Left lung (tissue), 10 donors: ENCODE results near the gene POLG. TPM values are rescaled to one million over a fixed set of nuclear protein-coding genes. Genes with fewer than 3 reads are reported as not detected.

Experiments
- ATAC-seq: fragments of 200-7000 bp; cut with Tn5 transposase; one replicate; pipeline ENCODE4 v1.9.1; 2020; ENCODE audit warnings: moderate library complexity
- DNase-seq, 4 donors: peaks; one replicate each; pipeline ENCODE4 v3.0.0-alpha.2; 2013 to 2020
- H3K27ac ChIP-seq, 2 donors: fragments of 200-600 bp; sonication (generic) in 1 of 2; one replicate each; pipeline versions ENCODE4 v1.5.0 to v1.8.0; 2020 to 2021
- H3K27me3 ChIP-seq, 2 donors: fragments of 200-600 bp; sonication (generic) in 1 of 2; one replicate each; pipeline versions ENCODE4 v1.5.0 to v1.8.0; 2020 to 2021
- H3K36me3 ChIP-seq, 2 donors: fragments of 200-600 bp; sonication (generic) in 1 of 2; one replicate each; pipeline versions ENCODE4 v1.5.0 to v1.8.0; 2020 to 2021
- H3K4me1 ChIP-seq, 2 donors: fragments of 200-600 bp; one replicate each; pipeline ENCODE4 v1.8.0; 2021
- H3K4me3 ChIP-seq, 2 donors: fragments of 200-600 bp; sonication (generic) in 1 of 2; one replicate each; pipeline versions ENCODE4 v1.5.0 to v1.8.0; 2020 to 2021; ENCODE audit warnings: mild to moderate bottlenecking in 1 of 2
- H3K9me3 ChIP-seq, 2 donors: fragments of 200-600 bp; sonication (generic) in 1 of 2; one replicate each; pipeline versions ENCODE4 v1.5.0 to v1.8.0; 2020 to 2021
- intact Hi-C, 2 donors: fragments of 100-400 bp; cut with DNase I; formaldehyde crosslinking; loops; one replicate each; pipeline versions ENCODE4 v1.11.2 to v1.14.2; 2022
- polyA plus RNA-seq, 6 donors: library from polyadenylated mRNA; unstranded; fragments of 120-200 nt; gene quantifications; one replicate each; pipeline ENCODE4 v1.2.1, GENCODE V29; 2013; ENCODE audit not compliant: insufficient read length in 6 of 6
- total RNA-seq, 2 donors: library from RNA; stranded (reverse); fragmentation: NEBNext Ultra II Directional; extraction: Animal tissue kit (Norgen Biotek cat#: 25700); gene quantifications; one replicate each; pipeline ENCODE4 v1.2.1, GENCODE V29; 2021
- TF ChIP-seq, protein P1 (sequence below), 2 donors: fragments of 200-600 bp; sonication (generic) in 1 of 2; IDR thresholded peaks; one replicate each; pipeline versions ENCODE4 v1.5.0 to v1.8.0; 2021; ENCODE audit warnings: antibody characterized with exemption in 2 of 2
- donor health status: DM: no; HTN: yes; CAD: no.
- donor health status: DM: no; HTN: no; CAD: no.

Gene POLG
- total and polyA plus RNA-seq, 8 donors: 52.4 to 71.5 (median 55.1) TPM

DNA sequence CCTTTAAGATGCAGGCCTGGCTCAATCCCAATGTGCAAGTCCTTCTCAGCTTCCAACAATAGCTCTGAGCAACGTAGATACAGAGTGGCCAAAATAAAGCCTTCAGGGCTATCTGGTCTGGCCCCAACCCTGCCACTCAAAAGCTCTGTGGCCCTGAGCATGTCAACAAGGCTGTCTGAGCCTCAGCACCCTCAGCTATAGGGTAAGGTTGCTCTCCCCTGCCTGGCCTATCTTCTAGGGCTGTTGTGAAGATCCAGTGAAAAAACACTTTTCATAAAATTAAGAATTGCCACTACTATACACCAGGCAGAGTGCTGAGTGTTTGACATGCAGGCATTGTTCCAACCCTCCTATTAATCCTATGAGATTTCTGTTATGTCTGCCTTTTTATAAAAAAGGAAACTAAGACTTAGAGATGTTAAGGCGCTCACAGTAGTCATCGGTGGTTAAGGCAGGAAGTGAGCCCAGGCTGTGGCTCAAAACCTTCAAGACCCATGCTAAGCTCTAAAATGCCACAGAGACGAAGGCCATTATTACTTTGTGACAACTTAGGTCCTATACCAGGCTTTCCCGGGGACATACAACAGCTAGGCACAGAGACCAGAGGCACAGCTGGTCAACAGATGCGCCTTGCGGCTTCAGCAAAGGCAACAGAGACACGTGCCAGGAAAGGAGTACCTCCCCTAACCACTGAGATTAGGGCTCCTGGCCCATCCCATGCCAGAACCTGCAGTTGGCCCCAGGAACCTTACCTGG, 5.1 kb downstream of the POLG start:
- Histone ChIP-seq H3K4me1 (peaks cover 30 to 45% of the 10 kb centered on the region in 2 donors), H3K4me3 (no peak overlapping the region), H3K36me3 (peaks cover 0 to 88% of the 10 kb centered on the region in 2 donors), H3K27me3 (no peaks in the 10 kb centered on the region), H3K27ac (no peak overlapping the region), H3K9me3 (no peaks in the 10 kb centered on the region)
- TF ChIP-seq, protein P1, sequence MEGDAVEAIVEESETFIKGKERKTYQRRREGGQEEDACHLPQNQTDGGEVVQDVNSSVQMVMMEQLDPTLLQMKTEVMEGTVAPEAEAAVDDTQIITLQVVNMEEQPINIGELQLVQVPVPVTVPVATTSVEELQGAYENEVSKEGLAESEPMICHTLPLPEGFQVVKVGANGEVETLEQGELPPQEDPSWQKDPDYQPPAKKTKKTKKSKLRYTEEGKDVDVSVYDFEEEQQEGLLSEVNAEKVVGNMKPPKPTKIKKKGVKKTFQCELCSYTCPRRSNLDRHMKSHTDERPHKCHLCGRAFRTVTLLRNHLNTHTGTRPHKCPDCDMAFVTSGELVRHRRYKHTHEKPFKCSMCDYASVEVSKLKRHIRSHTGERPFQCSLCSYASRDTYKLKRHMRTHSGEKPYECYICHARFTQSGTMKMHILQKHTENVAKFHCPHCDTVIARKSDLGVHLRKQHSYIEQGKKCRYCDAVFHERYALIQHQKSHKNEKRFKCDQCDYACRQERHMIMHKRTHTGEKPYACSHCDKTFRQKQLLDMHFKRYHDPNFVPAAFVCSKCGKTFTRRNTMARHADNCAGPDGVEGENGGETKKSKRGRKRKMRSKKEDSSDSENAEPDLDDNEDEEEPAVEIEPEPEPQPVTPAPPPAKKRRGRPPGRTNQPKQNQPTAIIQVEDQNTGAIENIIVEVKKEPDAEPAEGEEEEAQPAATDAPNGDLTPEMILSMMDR (IDR thresholded peaks at IDR 0.05): no peak
- intact Hi-C loops: no loop called here
- ATAC-seq (no peak), DNase-seq (no peak)

DNA sequence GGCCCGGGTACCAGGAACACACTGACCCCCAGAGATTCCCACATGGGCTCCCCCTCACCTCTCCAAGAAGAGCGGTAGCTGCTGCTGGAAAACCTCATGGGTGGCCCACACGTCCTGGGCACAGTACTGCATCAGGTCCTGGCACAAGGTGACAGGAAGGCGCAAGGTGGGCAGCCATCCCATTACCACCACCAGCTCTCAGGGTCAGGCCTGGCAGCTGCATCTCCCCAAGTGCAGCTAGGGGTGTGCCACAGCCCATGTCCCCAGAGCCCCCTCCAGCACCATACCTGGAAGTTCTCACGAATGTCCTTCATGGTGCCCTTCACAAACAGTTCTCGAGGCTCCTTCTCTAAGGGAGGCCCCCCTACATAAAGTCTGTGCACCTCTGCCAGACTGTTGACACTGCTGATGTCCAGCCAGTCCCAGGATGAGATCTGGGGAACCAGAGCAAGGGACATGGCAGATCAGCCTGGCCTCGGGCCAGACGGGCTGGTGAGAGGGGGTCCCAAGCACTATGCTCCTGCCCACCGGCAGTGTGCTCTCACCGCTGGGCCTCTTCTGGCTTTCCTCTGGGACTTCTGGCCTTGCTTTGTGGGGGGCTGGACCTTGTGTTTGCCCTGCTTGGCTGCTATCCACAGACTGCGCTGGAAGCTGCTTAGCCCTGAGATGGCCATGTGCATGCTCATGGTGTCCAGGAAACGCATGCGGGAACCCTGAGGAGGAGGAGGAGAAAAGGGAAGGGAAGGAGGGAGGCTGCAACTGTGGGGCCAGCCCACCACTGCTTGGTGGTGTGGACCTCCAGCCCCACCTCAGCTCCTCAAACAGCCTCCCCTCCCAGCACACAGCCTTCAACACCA, 6.0 kb downstream of the POLG start:
- ATAC-seq (no peak), DNase-seq (no peak)
- Histone ChIP-seq H3K4me1 (peaks cover 25 to 41% of the 10 kb centered on the region in 2 donors), H3K27me3 (no peaks in the 10 kb centered on the region), H3K9me3 (no peaks in the 10 kb centered on the region), H3K27ac (no peak overlapping the region), H3K4me3 (no peak overlapping the region), H3K36me3 (peaks cover 0 to 97% of the 10 kb centered on the region in 2 donors)
- intact Hi-C loops: no loop called here
- TF ChIP-seq, protein P1 (IDR thresholded peaks at IDR 0.05): no peak

DNA sequence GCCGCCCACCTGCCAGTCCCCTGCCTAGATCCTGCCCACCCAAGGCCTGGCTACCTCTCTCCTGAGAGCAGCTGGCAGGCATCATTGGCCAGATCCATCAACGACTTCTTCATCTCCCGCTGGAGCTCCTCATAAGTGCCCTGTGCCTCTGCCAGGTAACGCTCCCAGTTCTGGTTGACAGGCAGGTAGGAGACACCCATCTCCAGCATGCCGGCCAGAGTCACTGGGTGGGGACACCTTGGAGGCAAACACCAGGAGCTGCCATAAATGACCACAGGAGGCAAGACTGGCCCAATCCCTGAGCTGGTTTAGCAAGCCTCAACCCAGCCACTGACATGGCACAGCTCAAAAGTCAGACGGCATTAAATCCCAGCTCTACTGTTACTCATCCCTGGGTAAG, 7.5 kb downstream of the POLG start:
- intact Hi-C loops: no loop called here
- Histone ChIP-seq H3K4me3 (no peak overlapping the region), H3K4me1 (peaks cover 10 to 26% of the 10 kb centered on the region in 2 donors), H3K27me3 (no peaks in the 10 kb centered on the region), H3K9me3 (no peaks in the 10 kb centered on the region), H3K27ac (no peak overlapping the region), H3K36me3 (peaks cover 0 to 98% of the 10 kb centered on the region in 2 donors)
- ATAC-seq (no peak), DNase-seq (no peak)
- TF ChIP-seq, protein P1 (IDR thresholded peaks at IDR 0.05): no peak

DNA sequence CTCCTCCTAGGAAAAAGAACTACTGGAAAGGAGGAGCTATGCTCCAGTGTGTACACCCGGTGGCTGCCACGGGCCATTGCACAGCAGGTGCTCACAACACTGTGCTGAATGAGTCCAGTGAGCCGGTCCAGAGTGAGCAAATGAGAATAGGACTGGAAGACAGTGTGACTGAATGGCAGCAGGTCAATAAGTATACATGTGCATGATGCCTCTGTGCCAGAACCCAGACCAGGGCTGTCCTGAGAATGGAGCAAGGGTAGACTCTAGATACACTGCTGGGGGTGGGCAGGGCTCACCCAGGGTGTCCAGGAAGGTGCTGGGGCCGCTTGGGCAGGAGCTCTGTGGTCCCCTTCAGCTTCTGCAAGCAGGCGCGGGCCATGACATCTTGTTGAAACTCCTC, 8.3 kb downstream of the POLG start:
- intact Hi-C loops: no loop called here
- ATAC-seq: no peak

More for the DNA sequence above, 8.3 kb downstream of the POLG start:
- no peak overlapping the region for H3K4me3 ChIP-seq
- H3K4me1 ChIP-seq: peaks cover 2 to 18% of the 10 kb centered on the region in 2 donors
- no peaks in the 10 kb centered on the region for H3K9me3 ChIP-seq
- DNase-seq: no peak
- peaks cover 0 to 98% of the 10 kb centered on the region in 2 donors for H3K36me3 ChIP-seq
- H3K27ac ChIP-seq: no peak overlapping the region
- no peaks in the 10 kb centered on the region for H3K27me3 ChIP-seq
- TF ChIP-seq, protein P1 (IDR thresholded peaks at IDR 0.05): no peak
